ENCODE results near the gene ISL1.

DNA sequence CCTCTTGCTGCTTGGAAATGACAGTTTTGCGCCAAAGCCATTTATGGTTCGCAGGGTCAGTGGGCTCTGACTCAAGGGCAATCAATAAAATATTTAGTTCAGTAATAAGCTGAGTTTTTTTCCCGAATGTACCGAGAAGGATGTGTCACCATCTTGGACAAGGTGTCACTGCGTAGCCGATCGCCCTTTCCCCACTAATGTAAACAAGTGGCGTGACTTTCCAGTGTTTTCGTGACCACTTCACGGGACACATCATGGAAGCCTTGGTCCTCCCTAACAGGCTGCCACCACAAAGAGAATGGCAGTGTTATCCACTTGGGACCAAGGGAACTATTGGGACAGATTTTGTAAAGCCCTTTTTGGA, 16.4 kb downstream of the ISL1 start:
- TF ChIP-seq CTCF (IDR thresholded peaks at IDR 0.05) (no peak), POLR2A (IDR thresholded peaks at IDR 0.05) (no peak)

Data from body of pancreas (tissue), 4 donors.